ENCODE measurements around the gene C19orf81.
"Not testable (repeated sequence)": the region's sequence is repeated elsewhere in the genome, so short reads cannot be mapped to it uniquely, and the experiment has no call there.

GRCh38 chr19:50619184-50619583 is 30.1 kb upstream of the C19orf81 start:
- TF ChIP-seq CTCF (IDR thresholded peaks at IDR 0.05; ENCODE audit: low read length); EZH2 (IDR thresholded peaks at IDR 0.05; ENCODE audit: borderline replicate concordance, low read length): not testable (repeated sequence)
